SU-DHL-6 (cell line): ENCODE data around the gene CCDC194.

Experiments used
- H2AFZ ChIP-seq: fragments of 200-600 bp; sonication (generic); 2 replicates; pipeline ENCODE4 v1.6.1; 2014; ENCODE audit warnings: low read depth, mild to moderate bottlenecking, moderate library complexity, mixed read lengths, antibody characterized with exemption, low read length; ENCODE audit not compliant: severe bottlenecking
- H3F3A ChIP-seq: fragments of 200-600 bp; shearing (Covaris generic); 2 replicates; pipeline ENCODE4 v1.6.0; 2016; ENCODE audit warnings: antibody characterized with exemption, mild to moderate bottlenecking; ENCODE audit not compliant: insufficient read depth
- H3K27ac ChIP-seq: fragments of 200-600 bp; sonication (generic); 2 replicates; pipeline ENCODE4 v1.5.1; 2016; ENCODE audit warnings: low read depth, mild to moderate bottlenecking, low read length, moderate library complexity, mixed read lengths
- H3K27me3 ChIP-seq: fragments of 200-600 bp; sonication (generic), shearing (Covaris generic); 2 replicates; pipeline ENCODE4 v1.6.0; 2014; ENCODE audit warnings: mild to moderate bottlenecking, low read length
- H3K36me3 ChIP-seq: fragments of 200-600 bp; sonication (generic); 2 replicates; pipeline ENCODE4 v1.6.1; 2014; ENCODE audit warnings: mild to moderate bottlenecking, low read length, mixed read lengths
- H3K4me2 ChIP-seq: fragments of 300-600, 200-600 bp; shearing (Covaris generic), sonication (generic); 2 replicates; pipeline ENCODE4 v1.6.0; 2014; ENCODE audit warnings: low read length, low read depth, mild to moderate bottlenecking; ENCODE audit not compliant: poor library complexity, severe bottlenecking
- H3K4me3 ChIP-seq: fragments of 200-600 bp; sonication (generic); 2 replicates; pipeline ENCODE4 v1.5.1; 2014; ENCODE audit warnings: antibody characterized with exemption, low read length, mild to moderate bottlenecking, mixed read lengths; ENCODE audit not compliant: insufficient read depth, poor library complexity, severe bottlenecking
- H3K79me2 ChIP-seq: fragments of 200-600 bp; sonication (generic); 2 replicates; pipeline ENCODE4 v1.6.1; 2014; ENCODE audit warnings: mild to moderate bottlenecking, low read length, moderate library complexity; ENCODE audit not compliant: insufficient read depth
- H3K9ac ChIP-seq: fragments of 200-600 bp; sonication (generic); 2 replicates; pipeline ENCODE4 v1.7.0; 2014; ENCODE audit warnings: mild to moderate bottlenecking, low read length
- H3K9me2 ChIP-seq: fragments of 200-600 bp; sonication (generic); replicated peaks from 2 replicates; pipeline ENCODE4 v1.6.1; 2014; ENCODE audit warnings: low read length; ENCODE audit not compliant: insufficient read depth
- H3K9me3 ChIP-seq: fragments of 200-600 bp; sonication (generic); 2 replicates; pipeline ENCODE4 v1.6.1; 2014; ENCODE audit warnings: low read length, mixed read lengths; ENCODE audit not compliant: insufficient read depth
- H4K20me1 ChIP-seq: fragments of 200-600 bp; sonication (generic); 2 replicates; pipeline ENCODE4 v1.6.1; 2014; ENCODE audit warnings: low read depth, mild to moderate bottlenecking, antibody characterized with exemption, low read length, moderate library complexity, mixed read lengths
- CTCF ChIP-seq: fragments of 200-600 bp; sonication (generic); IDR thresholded peaks from one replicate; pipeline ENCODE4 v1.5.1; 2017; ENCODE audit warnings: antibody characterized with exemption, mild to moderate bottlenecking, low read length, moderate library complexity; ENCODE audit not compliant: insufficient read depth, poor library complexity, severe bottlenecking
- EZH2phosphoT487 ChIP-seq: fragments of 200-600 bp; sonication (generic), shearing (Covaris generic); conservative IDR thresholded peaks from 2 replicates; pipeline ENCODE4 v1.6.1; 2018; ENCODE audit warnings: mild to moderate bottlenecking, antibody characterized with exemption, low read length, moderate library complexity, mixed read lengths

The CCDC194 gene

GRCh38 chr19:17406887-17407196, 12.8 kb upstream of the CCDC194 start:
- Histone ChIP-seq H3K79me2 (peaks cover 8% of the 10 kb centered on the region; the same call in 1 of the 2 replicates), H3K4me3 (peak overlapping the region; percentile 53), H4K20me1 (no peaks in the 10 kb centered on the region), H3K27ac (peak overlapping the region; percentile 69), H2AFZ (no peak overlapping the region), H3K9me2 (no peaks in the 10 kb centered on the region), H3K4me2 (peak overlapping the region; percentile 63), H3K9ac (peak overlapping the region; percentile 49), H3K27me3 (no peaks in the 10 kb centered on the region), H3F3A (peaks cover 7% of the 10 kb centered on the region; the same call in 1 of the 2 replicates), H3K9me3 (no peaks in the 10 kb centered on the region), H3K36me3 (no peaks in the 10 kb centered on the region)
- no peak for TF ChIP-seq CTCF
- no peak for TF ChIP-seq EZH2phosphoT487

DNA sequence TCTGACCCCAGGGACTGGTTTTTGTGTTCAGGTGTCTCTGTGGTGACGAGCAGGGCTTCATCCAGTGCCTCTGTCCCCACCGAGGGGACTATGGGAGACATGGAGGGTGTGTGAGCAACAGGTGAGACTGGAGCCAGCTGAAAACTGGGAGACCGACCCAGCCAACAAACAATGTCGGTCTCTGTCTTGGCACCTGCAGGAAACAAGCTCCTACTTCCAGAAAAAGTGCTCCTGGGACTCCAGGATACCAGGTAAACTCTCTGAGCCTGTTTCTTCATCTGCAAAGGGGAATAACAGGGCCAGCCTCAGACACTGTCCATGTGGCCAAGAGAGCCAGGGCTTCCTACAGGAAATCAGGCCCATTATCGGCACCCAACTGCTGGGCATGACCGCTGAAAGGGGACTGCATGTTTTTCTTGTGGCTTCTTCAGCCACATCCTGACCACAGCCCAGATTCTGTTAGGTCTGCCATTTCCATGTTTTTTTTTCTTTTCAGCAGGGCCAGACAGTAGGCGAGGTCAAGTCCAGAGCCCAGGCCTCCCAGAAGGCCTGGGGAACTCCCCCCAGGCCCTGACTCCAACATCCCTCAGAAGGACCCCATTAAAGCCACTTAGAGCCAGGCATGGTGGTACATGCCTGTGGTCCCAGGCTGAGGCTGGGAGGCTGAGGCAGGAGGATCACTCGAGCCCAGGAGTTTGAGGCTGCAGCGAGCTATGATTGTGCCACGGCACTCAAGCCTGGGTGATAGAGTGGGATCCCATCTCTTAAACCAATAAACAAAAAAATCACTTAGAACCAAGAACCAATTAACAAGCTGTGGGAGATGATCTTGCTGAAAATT, 12.3 kb upstream of the CCDC194 start:
- peak overlapping the region; percentile 69 for H3K27ac ChIP-seq
- peaks cover 7% of the 10 kb centered on the region; the same call in 1 of the 2 replicates for H3F3A ChIP-seq
- H3K79me2 ChIP-seq, result peaks cover 8% of the 10 kb centered on the region; the same call in 1 of the 2 replicates
- no peaks in the 10 kb centered on the region for H3K36me3 ChIP-seq
- TF ChIP-seq EZH2phosphoT487 (no peak), CTCF (no peak)
- H3K9ac ChIP-seq, result peak overlapping the region; percentile 49
- H3K9me3 ChIP-seq, result no peaks in the 10 kb centered on the region
- H3K27me3 ChIP-seq, result no peaks in the 10 kb centered on the region
- H3K4me3 ChIP-seq, result peak overlapping the region; percentile 53
- H2AFZ ChIP-seq, result peak overlapping the region; percentile 45
- no peaks in the 10 kb centered on the region for H4K20me1 ChIP-seq
- H3K4me2 ChIP-seq, result peak overlapping the region; percentile 63
- no peaks in the 10 kb centered on the region for H3K9me2 ChIP-seq

DNA sequence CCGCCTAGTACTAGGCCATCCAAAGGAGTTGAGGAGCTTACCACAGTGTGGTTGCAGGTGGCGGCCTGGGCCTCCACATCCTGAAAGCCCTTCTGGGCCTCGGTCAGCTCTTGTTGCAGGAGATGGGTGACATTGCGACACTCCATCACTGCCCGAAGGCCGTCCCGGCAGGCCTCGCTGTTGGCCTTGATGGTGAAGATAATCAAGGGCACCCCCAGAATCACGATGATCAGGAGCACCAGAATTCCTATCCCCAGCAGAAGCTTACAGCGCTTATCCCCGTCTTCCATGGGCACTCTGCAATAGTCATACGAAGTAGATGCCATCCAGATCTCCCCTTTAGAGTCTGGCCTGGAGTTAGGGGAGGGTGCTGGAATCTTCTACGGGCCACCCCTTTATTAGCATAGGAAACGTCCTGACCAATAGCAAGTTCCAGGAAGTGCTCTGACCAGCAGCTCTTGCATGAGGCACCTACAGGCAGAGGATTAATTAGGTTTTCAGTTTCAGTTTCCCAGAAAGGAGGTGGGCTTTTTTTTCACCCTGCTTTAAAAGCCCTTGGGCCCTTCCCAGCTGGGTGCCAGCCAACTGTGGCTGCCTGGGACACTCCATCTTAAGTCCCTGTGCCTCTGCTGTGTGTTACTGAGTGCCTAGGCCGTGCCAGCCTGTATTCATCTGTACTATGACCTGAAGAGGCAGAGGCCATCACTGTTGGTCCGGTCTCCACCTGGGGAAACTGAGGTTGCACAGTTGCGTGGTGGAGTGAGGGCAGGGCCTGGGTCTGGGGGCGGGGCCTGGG, 11.5 kb upstream of the CCDC194 start, which contains the start of gene BST2:
Gene BST2, minus strand, starts transcription at position 381 of the 796 bp plus-strand sequence. Its CDS starts 55 bp downstream, at position 326.
- peak within 1 kb of the TSS; percentile 63 for H3K4me2 ChIP-seq
- peak within 1 kb of the TSS; percentile 53 for H3K4me3 ChIP-seq

More for the DNA sequence above, 11.5 kb upstream of the CCDC194 start, which contains the start of gene BST2:
- no peaks in the 10 kb centered on the region for H3K36me3 ChIP-seq
- H3K9ac ChIP-seq, result peak within 1 kb of the TSS; percentile 49
- H3K79me2 ChIP-seq, result peaks cover 8% of the 10 kb centered on the region; the same call in 1 of the 2 replicates
- no peaks in the 10 kb centered on the region for H3K9me3 ChIP-seq
- no peaks in the 10 kb centered on the region for H4K20me1 ChIP-seq
- H2AFZ ChIP-seq, result peak within 1 kb of the TSS; percentile 45
- TF ChIP-seq CTCF, result no peak
- peaks cover 7% of the 10 kb centered on the region; the same call in 1 of the 2 replicates for H3F3A ChIP-seq
- H3K27me3 ChIP-seq, result no peaks in the 10 kb centered on the region
- peak within 1 kb of the TSS; percentile 69 for H3K27ac ChIP-seq
- H3K9me2 ChIP-seq, result no peaks in the 10 kb centered on the region
